ENCODE results near the gene C1QC.

C1QC gene

GRCh38 chr1:22636927-22637326, 6.5 kb upstream of the C1QC start:
- no peaks in the 10 kb centered on the region for H3K36me3 ChIP-seq (ENCODE audit: low read depth)
- no peak for TF ChIP-seq CTCF (IDR thresholded peaks at IDR 0.05; ENCODE audit: poor library complexity, severe bottlenecking)
- no peaks in the 10 kb centered on the region for H3K4me1 ChIP-seq (ENCODE audit: insufficient read depth, poor library complexity, severe bottlenecking)
- H3K9me3 ChIP-seq (ENCODE audit: severe bottlenecking), result no peaks in the 10 kb centered on the region
- no peak for ATAC-seq (ENCODE audit: low read depth)
- DNase-seq (ENCODE audit: low spot score), result no peak
- H3K27ac ChIP-seq (ENCODE audit: poor library complexity, severe bottlenecking), result no peak overlapping the region
- H3K4me3 ChIP-seq (ENCODE audit: severe bottlenecking), result no peak overlapping the region
- H3K27me3 ChIP-seq (ENCODE audit: insufficient read depth, poor library complexity, severe bottlenecking), result no peaks in the 10 kb centered on the region

GRCh38 chr1:22637907-22638445, 5.5 kb upstream of the C1QC start:
- TF ChIP-seq CTCF (IDR thresholded peaks at IDR 0.05; ENCODE audit: poor library complexity, severe bottlenecking), result no peak
- Histone ChIP-seq H3K4me3 (ENCODE audit: severe bottlenecking) (no peak overlapping the region), H3K4me1 (ENCODE audit: insufficient read depth, poor library complexity, severe bottlenecking) (no peaks in the 10 kb centered on the region), H3K9me3 (ENCODE audit: severe bottlenecking) (no peaks in the 10 kb centered on the region), H3K36me3 (ENCODE audit: low read depth) (no peaks in the 10 kb centered on the region), H3K27me3 (ENCODE audit: insufficient read depth, poor library complexity, severe bottlenecking) (no peaks in the 10 kb centered on the region), H3K27ac (ENCODE audit: poor library complexity, severe bottlenecking) (no peak overlapping the region)
- ATAC-seq (ENCODE audit: low read depth) (no peak), DNase-seq (ENCODE audit: low spot score) (no peak)

GRCh38 chr1:22638476-22639234, 4.8 kb upstream of the C1QC start:
- Histone ChIP-seq H3K4me3 (ENCODE audit: severe bottlenecking) (no peak overlapping the region), H3K9me3 (ENCODE audit: severe bottlenecking) (no peaks in the 10 kb centered on the region), H3K36me3 (ENCODE audit: low read depth) (no peaks in the 10 kb centered on the region), H3K4me1 (ENCODE audit: insufficient read depth, poor library complexity, severe bottlenecking) (no peaks in the 10 kb centered on the region), H3K27me3 (ENCODE audit: insufficient read depth, poor library complexity, severe bottlenecking) (no peaks in the 10 kb centered on the region), H3K27ac (ENCODE audit: poor library complexity, severe bottlenecking) (no peak overlapping the region)
- no peak for DNase-seq (ENCODE audit: low spot score)
- no peak for TF ChIP-seq CTCF (IDR thresholded peaks at IDR 0.05; ENCODE audit: poor library complexity, severe bottlenecking)
- ATAC-seq (ENCODE audit: low read depth), result no peak

GRCh38 chr1:22639286-22639685, 4.1 kb upstream of the C1QC start:
- TF ChIP-seq CTCF (IDR thresholded peaks at IDR 0.05; ENCODE audit: poor library complexity, severe bottlenecking), result no peak
- H3K4me1 ChIP-seq (ENCODE audit: insufficient read depth, poor library complexity, severe bottlenecking), result no peaks in the 10 kb centered on the region

GRCh38 chr1:22641247-22641646, 2.2 kb upstream of the C1QC start:
- no peak for ATAC-seq (ENCODE audit: low read depth)
- H3K4me1 ChIP-seq (ENCODE audit: insufficient read depth, poor library complexity, severe bottlenecking), result no peaks in the 10 kb centered on the region

More at GRCh38 chr1:22639286-22639685, 4.1 kb upstream of the C1QC start:
- Histone ChIP-seq H3K9me3 (ENCODE audit: severe bottlenecking) (no peaks in the 10 kb centered on the region), H3K36me3 (ENCODE audit: low read depth) (no peaks in the 10 kb centered on the region), H3K4me3 (ENCODE audit: severe bottlenecking) (no peak overlapping the region), H3K27me3 (ENCODE audit: insufficient read depth, poor library complexity, severe bottlenecking) (no peaks in the 10 kb centered on the region), H3K27ac (ENCODE audit: poor library complexity, severe bottlenecking) (no peak overlapping the region)
- ATAC-seq (ENCODE audit: low read depth) (no peak), DNase-seq (ENCODE audit: low spot score) (no peak)

More at GRCh38 chr1:22641247-22641646, 2.2 kb upstream of the C1QC start:
- DNase-seq (ENCODE audit: low spot score), result no peak
- no peak for TF ChIP-seq CTCF (IDR thresholded peaks at IDR 0.05; ENCODE audit: poor library complexity, severe bottlenecking)
- Histone ChIP-seq H3K4me3 (ENCODE audit: severe bottlenecking) (no peak overlapping the region), H3K27me3 (ENCODE audit: insufficient read depth, poor library complexity, severe bottlenecking) (no peaks in the 10 kb centered on the region), H3K27ac (ENCODE audit: poor library complexity, severe bottlenecking) (no peak overlapping the region), H3K9me3 (ENCODE audit: severe bottlenecking) (no peaks in the 10 kb centered on the region), H3K36me3 (ENCODE audit: low read depth) (no peaks in the 10 kb centered on the region)
